ENCODE measurements around the gene FAF1. TPM values are rescaled to one million over a fixed set of nuclear protein-coding genes. Genes with fewer than 3 reads are reported as not detected.
"Not testable (repeated sequence)": the region's sequence is repeated elsewhere in the genome, so short reads cannot be mapped to it uniquely, and the experiment has no call there.

Gene FAF1
- total RNA-seq, 1 experiment from 2014 or later: 124 TPM

DNA sequence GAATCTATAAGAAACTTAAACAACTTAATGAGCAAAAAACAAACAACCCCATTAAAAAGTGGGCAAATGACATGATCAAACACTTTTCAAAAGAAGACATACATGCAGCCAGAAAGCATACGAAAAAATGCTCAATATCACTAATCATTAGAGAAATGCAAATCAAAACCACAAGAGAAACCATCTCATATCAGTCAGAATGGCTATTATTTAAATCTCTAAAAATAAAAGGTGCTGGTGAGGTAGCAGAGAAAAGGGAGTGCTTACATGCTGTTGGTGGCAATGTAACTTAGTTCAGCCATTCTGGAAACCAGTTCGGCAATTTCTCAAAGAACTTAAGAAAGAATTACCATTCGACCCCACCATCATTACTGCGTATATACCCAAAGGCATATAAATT, 147.7 kb downstream of the FAF1 start:
- Histone ChIP-seq H3K4me3 (no peak overlapping the region), H3K36me3 (no peaks in the 10 kb centered on the region), H3K4me1 (no peaks in the 10 kb centered on the region), H3K9me3 (replicated peaks) (no peaks in the 10 kb centered on the region), H3K27me3 (no peaks in the 10 kb centered on the region), H3K27ac (no peak overlapping the region)
- DNase-seq: no peak

DNA sequence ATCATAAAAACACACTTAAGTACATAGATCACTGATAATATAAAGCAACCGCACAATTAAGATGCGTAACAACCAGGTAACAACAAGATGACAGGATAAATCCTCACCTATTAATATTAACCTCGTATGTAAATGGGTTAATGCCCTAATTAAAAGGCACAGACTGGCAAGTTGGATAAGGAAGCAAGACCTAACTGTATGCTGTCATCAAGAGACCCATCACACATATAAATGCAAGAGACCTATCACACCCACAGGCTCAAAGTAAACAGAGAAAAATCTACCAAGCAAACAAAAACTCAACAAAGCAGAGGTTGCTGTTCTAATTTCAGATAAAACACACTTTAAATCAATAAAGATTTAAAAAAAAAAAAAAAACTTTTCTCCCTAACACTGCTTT, 151.8 kb downstream of the FAF1 start:
- Histone ChIP-seq H3K4me3 (no peak overlapping the region), H3K27ac (no peak overlapping the region), H3K9me3 (replicated peaks) (no peaks in the 10 kb centered on the region), H3K27me3 (no peaks in the 10 kb centered on the region), H3K36me3 (no peaks in the 10 kb centered on the region), H3K4me1 (no peaks in the 10 kb centered on the region; the same call in 1 of the 2 replicates)
- no peak for DNase-seq

- no peaks in the 10 kb centered on the region for H3K9me3 ChIP-seq (replicated peaks)
- no peaks in the 10 kb centered on the region for H3K4me1 ChIP-seq
- H3K4me3 ChIP-seq: no peak overlapping the region
- no peaks in the 10 kb centered on the region; the same call in none of the 2 replicates for H3K36me3 ChIP-seq
- no peak overlapping the region for H3K27ac ChIP-seq
- no peak for DNase-seq
- H3K27me3 ChIP-seq: no peaks in the 10 kb centered on the region
Measured at GRCh38 chr1:50796272-50796671, 163.8 kb downstream of the FAF1 start.

GRCh38 chr1:50793521-50793920, 166.5 kb downstream of the FAF1 start:
- no peak overlapping the region for H3K4me3 ChIP-seq
- H3K36me3 ChIP-seq: no peaks in the 10 kb centered on the region; the same call in none of the 2 replicates
- DNase-seq: no peak
- no peaks in the 10 kb centered on the region for H3K4me1 ChIP-seq
- no peaks in the 10 kb centered on the region for H3K27me3 ChIP-seq
- no peaks in the 10 kb centered on the region for H3K9me3 ChIP-seq (replicated peaks)
- no peak overlapping the region for H3K27ac ChIP-seq

DNA sequence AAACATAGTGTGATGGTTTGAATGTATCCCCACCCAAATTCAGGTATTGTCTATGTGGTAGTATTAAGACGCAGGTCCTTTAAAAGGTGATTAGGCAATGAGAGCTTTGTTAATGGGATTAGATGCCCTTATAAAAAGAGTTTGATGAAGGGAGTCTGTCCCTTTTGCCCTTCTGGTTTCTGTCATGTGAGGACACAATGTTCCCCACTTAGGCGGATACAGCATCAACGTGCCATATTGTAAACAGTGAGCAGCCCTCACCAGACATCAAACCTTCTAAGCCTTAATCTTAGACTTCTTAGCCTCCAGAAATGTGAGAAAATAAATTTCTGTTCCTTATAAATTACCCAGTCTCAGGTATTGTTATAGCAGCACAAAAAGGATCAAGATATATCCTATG, 172.8 kb downstream of the FAF1 start:
- no peak for DNase-seq
- Histone ChIP-seq H3K4me1 (no peaks in the 10 kb centered on the region), H3K27ac (no peak overlapping the region), H3K27me3 (no peaks in the 10 kb centered on the region), H3K9me3 (replicated peaks) (no peaks in the 10 kb centered on the region), H3K36me3 (peaks cover 19% of the 10 kb centered on the region), H3K4me3 (no peak overlapping the region)

DNA sequence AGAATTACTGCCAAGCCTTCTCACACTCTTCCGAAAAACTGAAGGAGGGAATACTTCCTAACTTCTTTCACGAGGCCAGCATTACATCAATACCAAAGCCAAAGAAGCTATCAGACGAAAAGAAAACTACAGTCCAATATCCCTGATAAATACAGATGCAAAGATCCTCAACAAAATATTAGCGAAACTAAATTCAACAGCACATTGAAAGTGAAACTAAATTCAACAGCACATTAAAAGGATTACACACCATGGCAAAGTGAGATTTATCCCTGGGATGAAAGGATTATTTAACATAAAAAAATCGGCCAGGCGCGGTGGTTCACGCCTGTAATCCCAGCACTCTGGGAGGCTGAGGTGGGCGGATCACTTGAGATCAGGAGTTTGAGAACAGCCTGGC, 176.8 kb downstream of the FAF1 start:
- no peaks in the 10 kb centered on the region for H3K9me3 ChIP-seq (replicated peaks)
- H3K36me3 ChIP-seq: peaks cover 26% of the 10 kb centered on the region
- H3K4me3 ChIP-seq: no peak overlapping the region
- DNase-seq: no peak
- H3K27ac ChIP-seq: no peak overlapping the region
- H3K27me3 ChIP-seq: no peaks in the 10 kb centered on the region
- H3K4me1 ChIP-seq: no peaks in the 10 kb centered on the region

GRCh38 chr1:50780797-50781196, 179.3 kb downstream of the FAF1 start:
- H3K9me3 ChIP-seq (replicated peaks): no peaks in the 10 kb centered on the region
- H3K36me3 ChIP-seq: peaks cover 10% of the 10 kb centered on the region
- H3K4me3 ChIP-seq: no peak overlapping the region
- H3K27ac ChIP-seq: no peak overlapping the region
- DNase-seq: no peak
- H3K4me1 ChIP-seq: no peaks in the 10 kb centered on the region
- no peaks in the 10 kb centered on the region for H3K27me3 ChIP-seq

GRCh38 chr1:50779801-50780200, 180.3 kb downstream of the FAF1 start:
- Histone ChIP-seq H3K27ac (no peak overlapping the region), H3K4me1 (no peaks in the 10 kb centered on the region), H3K4me3 (no peak overlapping the region), H3K36me3 (peaks cover 10% of the 10 kb centered on the region), H3K27me3 (no peaks in the 10 kb centered on the region), H3K9me3 (replicated peaks) (no peaks in the 10 kb centered on the region)
- DNase-seq: no peak

DNA sequence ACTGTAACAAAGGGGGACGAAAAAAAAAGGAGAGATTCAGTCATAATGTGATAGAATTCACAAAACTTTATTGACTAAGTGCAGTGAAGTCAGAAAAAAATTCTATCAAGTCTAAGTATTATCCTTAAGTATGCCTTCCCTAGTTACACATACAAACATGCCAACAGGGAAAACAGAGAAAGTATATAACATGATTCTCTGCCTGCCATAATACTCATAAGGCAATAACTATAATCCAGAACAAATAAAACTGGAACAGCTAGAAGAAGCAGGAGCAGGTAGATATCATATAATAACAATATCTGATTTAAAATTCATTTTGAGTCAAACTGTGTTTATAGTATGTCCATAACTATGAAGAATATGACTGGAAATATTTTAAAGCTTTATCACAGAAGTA, 184.3 kb downstream of the FAF1 start:
- Histone ChIP-seq H3K9me3 (replicated peaks) (no peaks in the 10 kb centered on the region), H3K4me1 (no peaks in the 10 kb centered on the region)
- DNase-seq: no peak

DNA sequence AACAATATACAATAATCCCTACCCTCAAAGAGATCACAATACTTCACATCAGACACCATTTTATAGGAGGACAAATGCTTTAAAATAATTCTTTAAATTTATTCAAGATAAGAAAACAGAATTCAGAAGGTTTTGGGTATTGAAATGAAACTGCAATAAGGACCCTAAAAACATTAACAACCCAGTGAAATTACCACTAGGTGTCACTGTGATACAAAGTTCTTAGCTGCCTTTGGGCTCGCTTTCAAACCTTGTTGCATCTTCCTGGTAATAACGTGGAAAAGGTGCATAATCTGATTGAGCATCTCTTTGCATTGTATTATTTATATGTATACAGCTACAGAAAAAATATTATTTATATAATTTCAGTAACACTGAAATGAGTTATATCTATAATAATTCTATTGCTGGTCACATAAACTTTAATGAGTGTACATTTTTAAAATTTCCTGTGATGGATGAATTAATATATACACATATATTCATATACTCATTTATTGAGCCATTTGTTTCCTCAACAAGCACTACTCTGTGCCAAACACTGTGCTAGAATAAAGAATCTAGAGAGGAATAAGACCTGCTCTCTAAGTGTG, 185.2 kb downstream of the FAF1 start:
- Histone ChIP-seq H3K27me3 (no peaks in the 10 kb centered on the region), H3K4me3 (no peak overlapping the region), H3K36me3 (no peaks in the 10 kb centered on the region), H3K27ac (no peak overlapping the region), H3K4me1 (no peaks in the 10 kb centered on the region), H3K9me3 (replicated peaks) (no peaks in the 10 kb centered on the region)
- DNase-seq: peak; percentile 30 to 84

More for the DNA sequence above, 184.3 kb downstream of the FAF1 start:
- Histone ChIP-seq H3K27me3 (no peaks in the 10 kb centered on the region), H3K4me3 (no peak overlapping the region), H3K27ac (no peak overlapping the region), H3K36me3 (peaks cover 6% of the 10 kb centered on the region)

DNA sequence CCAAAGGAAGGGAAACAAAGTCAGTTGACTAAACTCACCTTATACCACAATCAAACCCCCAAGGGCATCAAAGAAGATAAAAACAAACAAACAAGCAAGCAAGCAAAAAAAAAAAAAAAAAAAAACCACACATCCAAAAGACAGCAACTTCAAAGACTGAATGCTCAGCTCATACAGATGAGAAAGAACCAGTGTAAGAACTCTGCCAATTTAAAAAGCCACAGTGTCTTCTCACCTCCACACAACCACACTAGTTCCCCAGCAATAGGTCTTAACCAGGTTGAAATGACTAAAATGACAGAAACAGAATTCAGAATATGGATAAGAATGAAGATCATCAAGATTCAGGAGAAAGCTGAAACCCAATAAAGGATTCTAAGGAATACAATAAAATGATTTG, 193.4 kb downstream of the FAF1 start:
- H3K36me3 ChIP-seq: no peaks in the 10 kb centered on the region; the same call in none of the 2 replicates
- H3K9me3 ChIP-seq (replicated peaks): no peaks in the 10 kb centered on the region
- H3K27me3 ChIP-seq: no peaks in the 10 kb centered on the region
- no peaks in the 10 kb centered on the region for H3K4me1 ChIP-seq
- H3K27ac ChIP-seq: no peak overlapping the region
- DNase-seq: no peak
- H3K4me3 ChIP-seq: no peak overlapping the region

DNA sequence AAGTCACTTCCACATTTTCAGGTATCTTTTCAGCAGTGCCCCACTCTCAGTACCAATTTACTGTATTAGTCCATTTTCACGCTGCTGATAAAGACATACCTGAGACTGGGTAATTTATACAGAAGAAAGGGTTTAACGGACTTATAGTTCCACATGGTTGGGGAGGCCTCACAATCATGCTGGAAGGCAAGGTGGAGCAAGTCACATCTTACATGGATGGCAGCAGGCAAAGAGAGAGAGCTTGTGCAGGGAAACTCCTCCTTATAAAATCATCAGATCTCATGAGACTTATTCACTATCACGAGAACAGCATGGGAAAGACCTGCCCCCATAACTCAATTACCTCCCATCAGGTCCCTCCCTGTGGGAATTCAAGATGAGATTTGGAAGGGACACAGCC, 203.5 kb downstream of the FAF1 start:
- H3K27ac ChIP-seq; H3K4me3 ChIP-seq; H3K9me3 ChIP-seq (replicated peaks); H3K36me3 ChIP-seq; H3K27me3 ChIP-seq; DNase-seq; H3K4me1 ChIP-seq: not testable (repeated sequence)

GRCh38 chr1:50754764-50755163, 205.3 kb downstream of the FAF1 start:
- DNase-seq; H3K4me3 ChIP-seq; H3K4me1 ChIP-seq; H3K36me3 ChIP-seq; H3K9me3 ChIP-seq (replicated peaks); H3K27me3 ChIP-seq; H3K27ac ChIP-seq: not testable (repeated sequence)

DNA sequence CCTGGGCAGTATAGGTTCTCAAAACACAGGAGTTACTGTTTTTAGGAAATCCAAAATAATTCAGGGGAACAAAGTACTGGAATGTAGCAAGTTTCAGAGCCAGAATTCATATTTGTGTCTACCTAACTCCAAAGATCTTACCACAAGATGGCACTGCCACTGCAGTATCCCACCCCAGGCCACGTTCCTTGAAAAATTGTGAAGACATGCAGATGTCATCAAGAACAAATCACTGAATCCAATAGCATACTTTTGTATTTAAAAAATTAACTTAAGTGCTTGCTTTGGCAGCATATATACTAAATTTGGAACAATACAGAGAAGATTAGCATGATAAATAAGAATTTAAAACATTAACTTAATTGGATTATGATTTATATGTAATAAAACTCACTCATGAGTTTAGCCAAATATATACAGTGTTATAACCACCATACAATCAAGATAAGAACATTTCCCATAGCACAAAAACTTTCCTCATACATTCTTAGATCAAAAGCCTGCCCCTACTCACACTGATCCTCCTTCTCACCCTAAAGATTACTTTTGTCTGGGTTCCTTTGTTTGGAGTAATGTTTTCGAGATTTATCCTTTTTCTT, 209.9 kb downstream of the FAF1 start:
- H3K4me1 ChIP-seq: no peaks in the 10 kb centered on the region
- H3K36me3 ChIP-seq: peaks cover 3% of the 10 kb centered on the region; the same call in 1 of the 2 replicates
- peak; percentile 22 to 60 for DNase-seq
- no peak overlapping the region for H3K4me3 ChIP-seq
- H3K27ac ChIP-seq: no peak overlapping the region
- no peaks in the 10 kb centered on the region for H3K27me3 ChIP-seq
- H3K9me3 ChIP-seq (replicated peaks): no peaks in the 10 kb centered on the region

DNA sequence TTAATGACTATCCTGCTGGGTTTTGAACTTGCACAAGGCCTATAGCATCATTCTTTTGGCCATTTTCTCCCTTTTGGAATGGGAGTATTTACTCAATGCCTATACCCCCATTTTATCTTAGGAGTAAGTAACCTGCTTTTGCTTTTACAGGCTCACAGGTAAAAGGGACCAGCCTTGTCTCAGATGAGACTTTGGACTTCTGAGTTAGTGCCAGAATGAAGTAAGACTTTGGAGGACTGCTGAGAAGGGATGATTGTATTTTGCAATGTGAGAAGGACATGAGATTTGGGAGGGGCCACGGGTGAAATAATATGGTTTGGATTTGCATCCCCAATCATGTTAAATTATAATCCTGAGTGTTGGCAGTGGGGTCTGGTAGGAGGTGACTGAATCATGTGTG, 212.7 kb downstream of the FAF1 start:
- no peak for DNase-seq
- Histone ChIP-seq H3K9me3 (replicated peaks) (no peaks in the 10 kb centered on the region), H3K4me3 (no peak overlapping the region), H3K36me3 (peaks cover 22% of the 10 kb centered on the region), H3K27ac (no peak overlapping the region), H3K27me3 (no peaks in the 10 kb centered on the region), H3K4me1 (no peaks in the 10 kb centered on the region)

DNA sequence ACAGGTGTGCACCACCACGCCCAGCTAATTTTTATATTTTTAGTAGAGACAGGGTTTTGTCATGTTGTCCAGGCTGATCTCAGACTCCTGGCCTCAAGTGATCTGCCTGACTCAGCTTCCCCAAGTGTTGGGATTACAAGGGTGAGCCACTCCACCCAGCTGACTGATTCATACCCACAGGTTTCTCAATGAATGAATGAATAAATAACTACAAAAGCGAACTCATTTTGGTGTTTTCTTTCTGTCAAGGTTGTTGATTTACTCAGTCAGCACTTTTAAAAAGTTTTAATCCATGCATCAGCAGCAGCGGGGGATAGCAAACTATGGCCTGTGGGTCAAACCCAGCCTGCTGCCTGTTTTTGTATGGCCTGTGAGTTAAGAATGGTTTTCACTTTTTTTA, 217.5 kb downstream of the FAF1 start:
- H3K27me3 ChIP-seq: no peaks in the 10 kb centered on the region
- no peaks in the 10 kb centered on the region for H3K9me3 ChIP-seq (replicated peaks)
- H3K4me3 ChIP-seq: no peak overlapping the region
- DNase-seq: no peak
- no peaks in the 10 kb centered on the region for H3K4me1 ChIP-seq
- no peak overlapping the region for H3K27ac ChIP-seq
- H3K36me3 ChIP-seq: peaks cover 29% of the 10 kb centered on the region
